ENCODE measurements around the gene SMIM3. TPM values are rescaled to one million over a fixed set of nuclear protein-coding genes. Genes with fewer than 3 reads are reported as not detected.

Gene SMIM3
- total and polyA plus RNA-seq, 2 of the 8 experiments (the other 6 are each of a cell fraction or from before 2014, with no cell fraction given) = 10.4 to 15.7 TPM

- TF ChIP-seq CHD7 (IDR thresholded peaks at IDR 0.05; ENCODE audit: insufficient replicate concordance, low read length) (no peak), POLR2A (IDR thresholded peaks at IDR 0.05; ENCODE audit: control extremely low read depth in 1 of 2, low read depth in 2 of 2, low read length in 2 of 2) (no peak), BRCA1 (IDR thresholded peaks at IDR 0.05; ENCODE audit: low read depth, low read length) (no peak), SIX5 (IDR thresholded peaks at IDR 0.05; ENCODE audit: low read depth, low read length) (no peak), JUN (IDR thresholded peaks at IDR 0.05; ENCODE audit: low read depth, low read length) (no peak), RBBP5 (IDR thresholded peaks at IDR 0.05; ENCODE audit: borderline replicate concordance, low read depth, low read length) (no peak), RFX5 (IDR thresholded peaks at IDR 0.05; ENCODE audit: borderline replicate concordance, low read depth, low read length) (no peak), CHD2 (IDR thresholded peaks at IDR 0.05; ENCODE audit: low read length) (no peak)
Measured at GRCh38 chr5:150777685-150778084, 872 bp upstream of the SMIM3 start (continued).
